Dendritic cell treated with granulocyte-macrophage colony-stimulating factor and Interleukin-4, amounts not matched to agents 40 ng/mL and 50 ng/mL, for 4 days (primary cell): ENCODE results near the gene NAPSA.

Source experiments
- H3K27ac Mint-ChIP-seq: one replicate; pipeline ENCODE4 v1.8.0; 2022; ENCODE audit warnings: mild to moderate bottlenecking, mixed read lengths
- H3K27me3 Mint-ChIP-seq: one replicate; pipeline ENCODE4 v1.8.0; 2022; ENCODE audit warnings: mild to moderate bottlenecking, mixed read lengths
- H3K36me3 Mint-ChIP-seq: one replicate; pipeline ENCODE4 v1.8.0; 2022; ENCODE audit warnings: low read depth, mixed read lengths
- H3K4me1 Mint-ChIP-seq: one replicate; pipeline ENCODE4 v1.8.0; 2022; ENCODE audit warnings: low read depth, mixed read lengths
- H3K4me3 Mint-ChIP-seq: one replicate; pipeline ENCODE4 v1.8.0; 2022; ENCODE audit warnings: mild to moderate bottlenecking, moderate library complexity, mixed read lengths
- H3K9me3 Mint-ChIP-seq: one replicate; pipeline ENCODE4 v1.8.0; 2022; ENCODE audit warnings: mixed read lengths
- intact Hi-C: fragments of 100-400 bp; cut with micrococcal nuclease; formaldehyde crosslinking; loops from one replicate; pipeline ENCODE4 v1.15.0; 2022

The NAPSA gene

DNA sequence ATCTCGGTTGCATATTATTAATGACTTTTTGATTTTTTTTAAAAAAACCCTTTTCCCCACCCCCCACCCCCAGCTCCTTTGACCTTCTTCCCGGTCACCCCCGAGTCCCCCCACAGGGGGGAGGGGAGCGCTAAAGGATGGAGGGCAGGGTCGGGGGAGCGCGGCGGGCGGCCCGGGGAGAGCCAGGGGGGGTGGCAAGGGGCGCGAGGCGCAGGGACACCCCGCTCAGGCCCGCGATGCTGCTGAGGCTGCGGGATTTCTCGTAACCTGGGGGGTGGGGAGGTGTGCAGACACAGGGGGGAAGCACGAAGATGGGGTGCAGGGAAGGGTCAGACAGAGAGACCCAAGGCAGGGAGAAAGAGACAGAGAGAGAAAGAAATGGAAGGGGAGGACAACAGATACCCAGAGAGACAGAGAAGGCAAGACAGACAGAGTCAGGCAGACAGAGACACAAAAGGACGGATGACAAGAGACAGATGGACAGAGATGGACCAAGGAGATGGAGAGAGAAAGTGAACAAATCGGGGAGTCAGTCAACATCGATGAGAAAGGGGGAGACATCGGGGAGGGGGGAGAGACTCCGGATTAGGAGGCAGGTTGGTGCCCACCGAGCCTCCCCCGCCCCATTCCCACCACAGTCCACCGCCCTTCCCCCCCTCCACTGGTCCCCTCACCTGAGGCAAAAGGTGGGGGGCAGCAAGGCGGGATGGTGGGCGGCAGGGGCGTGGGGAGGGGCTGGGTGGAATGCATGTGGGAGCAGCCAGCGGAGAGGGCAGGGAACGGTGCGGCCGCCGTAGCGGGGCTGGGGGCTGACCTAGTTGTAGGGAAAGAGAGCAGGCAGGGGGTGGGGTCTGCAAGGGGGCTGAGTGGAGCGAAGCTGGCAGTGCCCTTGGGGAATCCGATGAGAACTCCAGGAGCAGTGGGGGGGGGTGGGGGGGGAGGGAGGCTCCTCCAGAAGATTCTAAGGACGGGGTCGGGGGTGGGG is 50.4 kb downstream of the NAPSA start:
- H3K4me3 Mint-ChIP-seq, result no peak overlapping the region
- peaks cover 76% of the 10 kb centered on the region for H3K27me3 Mint-ChIP-seq

DNA sequence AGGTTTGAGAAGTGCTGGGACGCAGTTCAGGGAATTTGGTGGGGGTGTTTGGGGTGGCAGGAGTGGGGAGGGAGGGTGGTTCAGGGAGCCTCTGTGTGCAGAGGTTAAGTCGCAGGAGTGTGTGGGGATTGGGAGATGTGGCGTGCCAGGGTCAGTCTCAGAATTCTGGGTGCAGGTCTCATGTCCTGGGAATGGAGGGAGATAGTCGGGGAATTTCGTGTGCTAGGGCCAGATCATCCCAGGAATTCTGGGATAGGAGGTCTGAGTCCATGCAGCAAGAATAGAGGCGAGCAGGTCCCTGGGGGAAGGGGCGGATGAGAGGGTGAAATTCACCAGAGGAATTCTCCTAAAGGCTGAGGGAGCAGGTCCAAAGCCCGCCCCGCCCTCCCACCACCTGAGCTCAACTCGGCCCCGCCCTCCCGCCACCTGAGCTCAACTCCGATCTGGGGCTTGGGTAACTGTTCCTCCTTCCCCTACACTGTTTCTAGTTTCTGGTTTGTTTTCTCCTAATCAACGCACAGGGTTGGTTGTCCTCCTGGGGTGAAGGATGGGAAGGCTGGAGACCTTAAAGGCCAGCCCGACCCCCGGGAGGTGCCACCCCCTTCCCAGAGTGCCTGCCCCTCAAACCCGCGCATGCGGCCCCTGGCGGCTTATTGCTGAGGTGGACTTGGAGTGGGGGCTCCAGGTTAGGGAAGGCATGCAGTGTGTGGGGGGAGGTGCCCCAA is 51.5 kb downstream of the NAPSA start:
- peaks cover 16% of the 10 kb centered on the region for H3K4me1 Mint-ChIP-seq
- H3K36me3 Mint-ChIP-seq, result peaks cover 14% of the 10 kb centered on the region
- no peak overlapping the region for H3K27ac Mint-ChIP-seq
- H3K4me3 Mint-ChIP-seq, result no peak overlapping the region
- no peaks in the 10 kb centered on the region for H3K9me3 Mint-ChIP-seq
- intact Hi-C loops, result no loop called here
- peaks cover 78% of the 10 kb centered on the region for H3K27me3 Mint-ChIP-seq

More for the DNA sequence above, 50.4 kb downstream of the NAPSA start:
- intact Hi-C loops, result no loop called here
- peaks cover 24% of the 10 kb centered on the region for H3K36me3 Mint-ChIP-seq
- peaks cover 16% of the 10 kb centered on the region for H3K4me1 Mint-ChIP-seq
- no peak overlapping the region for H3K27ac Mint-ChIP-seq
- no peaks in the 10 kb centered on the region for H3K9me3 Mint-ChIP-seq

DNA sequence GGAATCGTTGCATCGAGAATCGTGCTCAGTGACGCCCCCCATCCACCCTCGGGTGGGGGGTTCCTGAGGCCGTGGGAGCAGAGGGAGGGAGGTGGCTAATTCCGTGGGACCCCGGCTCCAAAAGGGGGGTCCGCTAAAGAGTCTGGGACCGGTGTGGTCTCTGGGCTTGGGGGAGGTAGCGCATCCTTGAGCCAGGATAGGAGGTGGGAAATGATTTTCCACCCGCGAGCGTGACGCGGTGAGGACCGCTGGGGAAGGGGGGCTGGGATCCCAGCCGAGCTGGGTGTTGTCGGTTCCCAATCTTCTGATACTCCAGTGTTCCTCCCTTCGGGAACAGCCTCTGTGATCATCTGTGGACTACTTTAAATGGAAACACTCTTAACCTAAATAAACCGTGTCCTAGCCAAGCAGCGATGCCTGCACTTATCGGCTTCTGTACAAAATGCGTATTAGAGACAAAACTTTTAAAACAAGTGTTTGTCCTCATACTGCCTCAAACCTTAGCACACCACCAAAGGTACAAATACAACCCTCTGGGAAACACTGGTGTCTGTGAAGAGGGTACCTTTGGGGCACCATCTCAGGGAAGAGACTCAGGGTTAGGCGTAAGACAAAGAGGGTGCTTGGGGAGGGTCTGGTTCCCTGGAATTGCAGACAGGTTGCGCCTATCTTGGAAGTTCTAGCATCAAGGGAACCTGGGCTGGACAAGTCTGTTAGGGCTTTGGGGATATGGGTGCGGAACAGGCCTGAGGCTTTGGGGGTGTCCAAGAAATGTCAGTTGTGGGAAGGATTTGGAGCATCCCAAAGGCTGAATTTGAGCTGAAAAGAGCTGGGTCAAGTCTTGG is 52.2 kb downstream of the NAPSA start:
- no peak overlapping the region for H3K27ac Mint-ChIP-seq
- peaks cover 10% of the 10 kb centered on the region for H3K36me3 Mint-ChIP-seq
- peaks cover 16% of the 10 kb centered on the region for H3K4me1 Mint-ChIP-seq
- peaks cover 86% of the 10 kb centered on the region for H3K27me3 Mint-ChIP-seq
- no peak overlapping the region for H3K4me3 Mint-ChIP-seq
- intact Hi-C loops, result no loop called here
- H3K9me3 Mint-ChIP-seq, result no peaks in the 10 kb centered on the region

DNA sequence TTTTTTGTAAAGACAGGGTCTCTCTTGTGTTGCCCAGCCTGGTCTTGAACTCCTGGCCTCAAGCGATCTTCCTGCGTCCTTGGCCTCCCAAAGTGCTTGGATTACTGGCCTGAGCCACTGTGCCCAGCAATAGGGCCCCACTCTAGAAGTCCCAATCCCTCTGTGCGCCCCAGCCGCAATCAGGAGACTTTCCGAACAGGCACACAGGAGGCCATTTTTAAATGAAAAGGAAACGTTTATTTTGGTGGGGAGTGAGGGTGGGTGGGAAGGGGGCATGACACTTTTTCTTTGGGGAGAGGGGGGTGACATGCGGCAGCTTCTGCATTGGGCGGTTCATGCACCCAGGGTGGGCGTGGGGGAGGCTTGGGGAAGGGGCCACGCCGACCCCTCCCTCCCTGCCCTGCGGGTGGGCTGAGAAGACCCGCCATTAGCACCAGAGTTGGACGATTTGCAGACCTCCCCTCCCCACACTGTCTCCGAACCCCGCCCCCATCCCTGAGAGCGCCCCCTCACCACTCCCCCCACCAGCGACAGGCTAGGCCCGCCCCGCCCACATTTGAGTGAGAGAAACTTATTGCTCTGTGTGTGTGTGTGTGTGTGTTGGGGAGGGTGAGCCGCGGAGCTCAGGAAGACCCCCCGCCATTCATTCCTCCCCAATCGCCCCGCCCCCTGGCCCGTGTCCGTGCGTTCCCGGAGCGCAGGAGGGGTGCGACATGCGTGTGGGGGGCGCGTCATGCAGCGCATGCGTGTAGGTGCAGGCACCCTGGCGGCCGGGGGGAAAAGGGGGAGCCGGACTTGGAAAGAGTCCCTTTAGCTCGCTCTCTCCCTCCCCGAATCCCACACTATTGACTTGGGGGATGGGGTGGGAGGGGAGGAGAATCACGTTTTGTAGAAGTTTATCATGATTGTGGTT is 53.5 kb downstream of the NAPSA start:
- H3K9me3 Mint-ChIP-seq, result no peaks in the 10 kb centered on the region
- H3K27me3 Mint-ChIP-seq, result peaks cover 85% of the 10 kb centered on the region
- intact Hi-C loops, result no loop called here
- no peak overlapping the region for H3K27ac Mint-ChIP-seq
- H3K4me1 Mint-ChIP-seq, result peaks cover 16% of the 10 kb centered on the region
- H3K36me3 Mint-ChIP-seq, result no peaks in the 10 kb centered on the region
- H3K4me3 Mint-ChIP-seq, result no peak overlapping the region

DNA sequence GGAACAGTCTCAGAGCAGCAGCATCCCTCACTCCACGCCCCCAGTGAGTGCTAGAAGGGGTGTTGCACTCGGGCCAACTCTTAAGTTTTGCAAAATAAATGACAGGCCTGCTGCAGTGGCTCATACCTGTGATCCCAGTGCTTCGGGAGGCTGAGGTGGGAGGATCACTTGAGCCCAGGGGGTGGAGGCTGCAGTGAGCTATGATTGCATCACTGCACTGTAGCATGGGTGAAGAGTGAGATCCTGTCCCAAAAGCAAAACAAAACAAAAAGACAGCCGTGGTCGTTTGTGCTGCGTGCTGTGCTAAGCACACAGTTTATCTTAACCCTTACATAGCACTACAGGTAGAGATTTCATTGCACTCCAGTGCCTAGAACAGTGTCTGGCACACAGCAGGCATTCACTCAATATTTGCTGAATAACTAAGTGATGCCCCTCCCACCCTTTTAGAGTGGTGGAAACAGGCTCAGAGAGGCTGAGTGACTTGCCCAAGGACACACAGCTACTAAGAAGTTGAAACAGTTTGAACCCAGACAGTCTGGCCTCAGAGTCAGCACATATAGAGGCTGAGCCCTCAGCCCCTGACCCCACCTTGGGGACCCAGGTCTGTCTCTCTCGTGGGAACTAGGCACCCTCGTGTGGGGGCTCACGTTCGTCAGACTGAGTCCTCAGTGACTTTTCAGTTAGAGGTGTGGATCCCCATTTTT is 54.5 kb downstream of the NAPSA start:
- Mint-ChIP-seq H3K4me3 (no peak overlapping the region), H3K27me3 (peaks cover 84% of the 10 kb centered on the region), H3K4me1 (peaks cover 11% of the 10 kb centered on the region), H3K27ac (no peak overlapping the region), H3K9me3 (no peaks in the 10 kb centered on the region), H3K36me3 (no peaks in the 10 kb centered on the region)
- intact Hi-C loops, result no loop called here

DNA sequence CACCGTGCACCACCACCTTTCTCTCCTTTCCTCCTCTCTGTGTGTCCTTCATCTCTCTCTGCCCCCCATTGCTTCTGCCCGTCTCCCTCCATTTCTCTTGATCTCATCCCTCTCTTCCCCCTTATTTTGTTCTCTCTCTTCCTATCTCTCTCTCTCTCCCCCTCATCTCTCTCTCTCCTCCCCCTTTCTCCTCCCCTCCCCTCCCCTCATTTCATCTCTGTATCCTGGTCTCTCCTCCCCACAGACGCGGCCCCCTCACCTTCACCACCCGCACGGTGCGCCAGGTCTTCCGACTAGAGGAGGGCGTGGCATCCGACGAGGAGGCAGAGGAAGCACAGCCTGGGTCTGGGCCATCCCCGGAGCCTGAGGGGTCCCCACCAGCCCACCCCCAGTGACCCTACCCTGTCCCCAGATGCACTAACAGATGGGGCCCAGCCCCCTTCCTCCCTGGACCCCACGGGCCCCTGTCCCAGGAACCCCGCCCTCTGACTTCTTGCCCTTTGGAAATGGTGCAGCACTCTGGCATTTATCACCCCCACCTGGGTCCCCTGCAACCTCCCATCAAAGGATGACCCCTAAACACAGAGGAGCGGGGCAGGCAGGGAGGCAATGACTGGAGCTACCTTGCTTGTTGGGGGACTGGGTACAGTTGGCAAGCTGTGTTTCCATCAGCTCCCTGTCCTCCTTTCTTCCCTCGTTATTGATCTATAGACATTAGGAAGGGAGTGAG is 55.9 kb downstream of the NAPSA start:
- H3K4me3 Mint-ChIP-seq, result no peak overlapping the region
- no peak overlapping the region for H3K27ac Mint-ChIP-seq
- intact Hi-C loops, result no loop called here
- H3K9me3 Mint-ChIP-seq, result no peaks in the 10 kb centered on the region
- peaks cover 77% of the 10 kb centered on the region for H3K27me3 Mint-ChIP-seq
- no peaks in the 10 kb centered on the region for H3K36me3 Mint-ChIP-seq
- H3K4me1 Mint-ChIP-seq, result no peaks in the 10 kb centered on the region

DNA sequence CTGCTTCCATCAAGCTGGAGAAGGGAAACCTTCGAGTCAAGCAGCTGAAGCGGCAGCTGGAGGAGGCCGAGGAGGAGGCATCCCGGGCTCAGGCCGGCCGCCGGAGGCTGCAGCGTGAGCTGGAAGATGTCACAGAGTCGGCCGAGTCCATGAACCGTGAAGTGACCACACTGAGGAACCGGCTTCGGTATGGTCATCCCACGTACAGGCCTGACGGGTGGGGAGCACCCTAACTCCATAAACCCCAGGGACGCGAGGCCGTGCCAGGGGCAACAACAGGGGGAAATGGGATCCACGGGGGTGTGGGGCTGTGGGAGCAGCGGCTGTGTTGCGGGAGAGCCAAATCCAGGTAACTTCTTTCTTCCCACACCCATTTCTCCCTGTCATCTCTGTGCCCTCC is 56.4 kb downstream of the NAPSA start:
- Mint-ChIP-seq H3K27ac (no peak overlapping the region), H3K27me3 (peaks cover 72% of the 10 kb centered on the region), H3K36me3 (no peaks in the 10 kb centered on the region), H3K4me3 (no peak overlapping the region), H3K9me3 (no peaks in the 10 kb centered on the region), H3K4me1 (no peaks in the 10 kb centered on the region)
- intact Hi-C loops, result no loop called here
